IPS-18c (cell line): ENCODE data around the gene PCSK7.
"Not testable (repeated sequence)": the region's sequence is repeated elsewhere in the genome, so short reads cannot be mapped to it uniquely, and the experiment has no call there.

ENCODE experiments used
- H3K4me3 ChIP-seq: 2 replicates; pipeline ENCODE4 v1.7.0; 2013; ENCODE audit warnings: low read depth, mild to moderate bottlenecking, low read length, moderate library complexity; ENCODE audit not compliant: insufficient read depth
- H3K9me3 ChIP-seq: one replicate; pipeline ENCODE4 v1.6.1; 2013; ENCODE audit warnings: mild to moderate bottlenecking, low read length, moderate library complexity; ENCODE audit not compliant: control insufficient read depth, insufficient read depth

PCSK7 gene, protein sequence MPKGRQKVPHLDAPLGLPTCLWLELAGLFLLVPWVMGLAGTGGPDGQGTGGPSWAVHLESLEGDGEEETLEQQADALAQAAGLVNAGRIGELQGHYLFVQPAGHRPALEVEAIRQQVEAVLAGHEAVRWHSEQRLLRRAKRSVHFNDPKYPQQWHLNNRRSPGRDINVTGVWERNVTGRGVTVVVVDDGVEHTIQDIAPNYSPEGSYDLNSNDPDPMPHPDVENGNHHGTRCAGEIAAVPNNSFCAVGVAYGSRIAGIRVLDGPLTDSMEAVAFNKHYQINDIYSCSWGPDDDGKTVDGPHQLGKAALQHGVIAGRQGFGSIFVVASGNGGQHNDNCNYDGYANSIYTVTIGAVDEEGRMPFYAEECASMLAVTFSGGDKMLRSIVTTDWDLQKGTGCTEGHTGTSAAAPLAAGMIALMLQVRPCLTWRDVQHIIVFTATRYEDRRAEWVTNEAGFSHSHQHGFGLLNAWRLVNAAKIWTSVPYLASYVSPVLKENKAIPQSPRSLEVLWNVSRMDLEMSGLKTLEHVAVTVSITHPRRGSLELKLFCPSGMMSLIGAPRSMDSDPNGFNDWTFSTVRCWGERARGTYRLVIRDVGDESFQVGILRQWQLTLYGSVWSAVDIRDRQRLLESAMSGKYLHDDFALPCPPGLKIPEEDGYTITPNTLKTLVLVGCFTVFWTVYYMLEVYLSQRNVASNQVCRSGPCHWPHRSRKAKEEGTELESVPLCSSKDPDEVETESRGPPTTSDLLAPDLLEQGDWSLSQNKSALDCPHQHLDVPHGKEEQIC

GRCh38 chr11:117231842-117232091 is at the start of gene PCSK7:
PCSK7 (minus strand) TSS chr11:117232073; CDS start chr11:117229844, 2,229 bp downstream.
- Histone ChIP-seq H3K9me3 (peaks cover 2% of the 10 kb centered on the region), H3K4me3 (peak within 1 kb of the TSS; percentile 98)

GRCh38 chr11:117281159-117281558 is 49.3 kb upstream of the PCSK7 start:
- H3K9me3 ChIP-seq, result no peaks in the 10 kb centered on the region
- no peak overlapping the region for H3K4me3 ChIP-seq

DNA sequence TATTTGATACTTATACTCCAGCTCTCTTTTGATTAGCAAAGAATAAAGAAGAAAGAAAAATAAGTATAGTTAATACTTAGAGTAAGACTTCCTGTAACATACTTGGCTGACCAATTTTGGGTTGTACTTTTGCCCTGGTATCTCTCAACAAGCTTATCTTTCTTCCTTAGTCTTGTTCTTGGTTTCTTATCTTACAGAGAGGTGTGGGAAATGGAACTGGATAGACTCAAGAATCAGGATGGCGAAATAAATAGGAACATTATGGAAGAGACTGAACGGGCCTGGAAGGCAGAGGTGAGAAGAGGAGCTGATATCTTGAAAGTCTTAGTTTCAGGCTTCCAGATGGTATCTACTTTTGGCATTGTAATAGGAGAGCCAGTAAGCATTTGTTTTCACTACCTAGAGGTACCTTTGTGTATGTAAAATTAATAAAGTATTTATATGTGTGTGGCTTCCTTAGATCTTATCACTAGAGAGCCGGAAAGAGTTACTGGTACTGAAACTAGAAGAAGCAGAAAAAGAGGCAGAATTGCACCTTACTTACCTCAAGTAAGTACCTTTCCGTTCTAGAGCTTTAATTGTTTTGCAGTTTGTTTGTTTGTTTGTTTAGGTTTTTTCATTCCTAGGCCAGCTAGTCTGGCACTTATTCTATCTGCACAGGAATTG is 48.0 kb upstream of the PCSK7 start:
- H3K9me3 ChIP-seq, result no peaks in the 10 kb centered on the region
- no peak overlapping the region for H3K4me3 ChIP-seq

GRCh38 chr11:117278347-117278746 is 46.5 kb upstream of the PCSK7 start:
- Histone ChIP-seq H3K4me3 (no peak overlapping the region), H3K9me3 (no peaks in the 10 kb centered on the region)

- H3K9me3 ChIP-seq, result no peaks in the 10 kb centered on the region
- no peak overlapping the region for H3K4me3 ChIP-seq
These were observed 41.8 kb upstream of the PCSK7 start for GRCh38 chr11:117273550-117274289.

- H3K9me3 ChIP-seq, H3K4me3 ChIP-seq: not testable (repeated sequence)
These were observed 40.3 kb upstream of the PCSK7 start for GRCh38 chr11:117272175-117272574.

DNA sequence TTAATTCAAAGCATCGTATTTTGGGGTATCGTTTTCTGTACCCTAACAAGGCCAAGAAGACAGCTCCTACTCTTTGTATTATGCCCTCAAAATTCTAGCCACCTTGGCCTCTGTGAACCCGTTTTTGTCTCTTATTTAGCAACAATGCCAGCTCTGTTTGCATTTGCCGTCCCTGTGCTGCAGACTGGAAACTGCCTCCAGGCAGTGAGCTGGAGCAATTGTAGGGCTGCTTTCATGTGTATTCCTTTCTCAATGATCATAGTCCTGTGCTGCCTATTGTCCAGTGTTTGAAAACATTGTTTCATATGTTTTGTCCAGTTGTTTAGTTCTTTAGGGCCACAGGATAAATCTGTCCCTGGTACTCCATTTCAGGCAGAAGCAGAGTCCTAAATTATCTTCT is 39.3 kb upstream of the PCSK7 start:
- H3K4me3 ChIP-seq, result no peak overlapping the region
- no peaks in the 10 kb centered on the region for H3K9me3 ChIP-seq

DNA sequence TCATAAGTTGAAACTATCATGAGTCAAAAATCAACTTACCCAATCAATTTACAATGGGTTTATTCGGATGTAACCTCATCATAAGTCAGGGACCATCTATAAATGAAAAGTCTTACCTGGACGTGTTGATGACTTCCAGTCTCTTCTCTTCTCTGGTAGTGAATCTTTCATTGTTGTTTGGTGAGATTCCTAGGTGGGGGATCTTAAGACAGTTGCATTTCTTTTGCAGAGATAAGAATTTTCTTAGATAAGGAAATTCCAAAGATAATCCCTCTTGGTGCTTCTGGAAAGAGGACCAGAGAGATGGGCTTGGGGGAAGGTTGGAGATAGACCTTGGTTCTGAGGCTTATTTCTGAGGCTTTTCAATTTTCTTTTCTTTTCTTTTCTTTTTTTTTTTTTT is 38.0 kb upstream of the PCSK7 start:
- no peaks in the 10 kb centered on the region for H3K9me3 ChIP-seq
- no peak overlapping the region for H3K4me3 ChIP-seq

DNA sequence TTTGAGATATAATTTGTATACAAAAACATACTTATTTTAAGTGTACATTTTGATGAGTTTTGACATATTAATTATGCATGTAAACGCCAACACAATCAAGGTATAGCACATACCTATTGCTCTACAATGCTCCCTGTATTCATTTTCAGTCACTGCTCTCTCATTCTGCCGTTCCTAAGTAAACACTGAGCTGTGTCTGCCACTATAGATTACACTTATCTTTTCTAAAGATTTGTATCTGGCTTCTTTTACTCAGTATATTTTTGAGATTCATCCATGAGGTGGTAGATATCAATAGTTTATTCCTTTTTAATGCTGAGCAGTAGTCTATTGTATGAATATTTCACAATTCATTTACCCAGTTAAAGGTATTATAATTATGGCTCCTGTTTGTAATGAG is 33.9 kb upstream of the PCSK7 start:
- Histone ChIP-seq H3K4me3 (no peak overlapping the region), H3K9me3 (no peaks in the 10 kb centered on the region)

GRCh38 chr11:117264624-117265323 is 32.9 kb upstream of the PCSK7 start:
- not testable (repeated sequence) for H3K9me3 ChIP-seq

DNA sequence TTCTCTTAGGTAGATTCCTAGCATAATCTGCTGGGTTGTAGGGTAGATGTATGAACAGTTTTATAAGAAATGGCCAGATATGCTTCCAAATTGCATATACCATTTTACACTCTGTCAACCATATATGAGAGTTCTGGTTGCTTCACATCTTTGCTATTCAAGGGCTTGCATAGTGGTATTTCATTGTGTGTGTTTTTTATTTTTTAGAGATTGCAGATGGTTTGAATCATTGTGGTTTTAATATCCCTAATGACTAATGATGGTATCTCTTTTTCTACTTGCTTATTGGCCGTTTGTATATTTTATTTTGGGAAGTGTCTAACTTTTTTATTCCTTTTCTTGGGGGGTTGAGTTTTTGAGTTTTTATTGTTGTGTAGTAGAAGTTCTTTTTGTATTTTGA is 27.5 kb upstream of the PCSK7 start:
- H3K4me3 ChIP-seq, result no peak overlapping the region
- no peaks in the 10 kb centered on the region for H3K9me3 ChIP-seq

More at GRCh38 chr11:117264624-117265323, 32.9 kb upstream of the PCSK7 start:
- not testable (repeated sequence) for H3K4me3 ChIP-seq

GRCh38 chr11:117258576-117258975 is 26.7 kb upstream of the PCSK7 start:
- Histone ChIP-seq H3K4me3 (no peak overlapping the region), H3K9me3 (no peaks in the 10 kb centered on the region)

DNA sequence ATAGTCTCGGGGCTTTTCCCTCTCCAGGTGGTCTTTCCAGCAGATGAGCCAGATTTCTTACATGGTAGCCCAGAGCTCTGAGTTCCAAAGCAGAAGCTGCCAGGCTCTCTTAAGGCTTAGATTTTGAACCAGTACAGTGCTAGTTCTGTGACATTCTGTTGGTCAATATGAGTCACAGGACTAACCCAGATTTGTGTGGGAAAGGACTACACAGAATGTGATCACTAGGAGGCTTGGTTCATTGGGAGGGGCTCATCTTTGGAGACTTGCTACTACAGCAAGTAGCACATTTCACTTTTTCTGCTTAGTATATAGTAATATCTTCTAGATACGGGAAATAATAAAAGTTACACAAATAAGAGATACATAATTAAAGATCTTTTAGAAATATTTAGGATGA is 24.7 kb upstream of the PCSK7 start:
- H3K9me3 ChIP-seq, result no peaks in the 10 kb centered on the region
- no peak overlapping the region for H3K4me3 ChIP-seq

GRCh38 chr11:117255966-117256365 is 24.1 kb upstream of the PCSK7 start:
- H3K9me3 ChIP-seq, result no peaks in the 10 kb centered on the region
- H3K4me3 ChIP-seq, result no peak overlapping the region

DNA sequence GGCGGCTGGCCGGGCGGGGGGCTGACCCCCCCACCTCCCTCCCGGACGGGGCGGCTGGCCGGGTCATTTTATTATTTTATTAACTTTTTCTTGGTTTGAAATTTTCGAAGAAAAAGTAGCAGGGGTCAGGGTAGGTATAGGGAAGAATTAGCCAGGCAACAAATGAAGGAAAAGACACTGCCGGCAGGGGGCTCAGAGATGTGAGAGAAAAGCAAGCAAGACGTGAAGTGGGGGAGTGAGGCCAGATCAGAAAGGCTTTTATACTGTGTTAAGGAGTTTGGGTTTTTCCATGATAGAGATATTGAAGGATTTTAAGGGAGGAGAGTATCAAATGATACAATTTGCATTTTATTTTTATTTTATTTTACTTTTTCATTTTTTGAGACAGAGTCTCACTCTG is 19.6 kb upstream of the PCSK7 start:
- no peaks in the 10 kb centered on the region for H3K9me3 ChIP-seq
- H3K4me3 ChIP-seq, result no peak overlapping the region

DNA sequence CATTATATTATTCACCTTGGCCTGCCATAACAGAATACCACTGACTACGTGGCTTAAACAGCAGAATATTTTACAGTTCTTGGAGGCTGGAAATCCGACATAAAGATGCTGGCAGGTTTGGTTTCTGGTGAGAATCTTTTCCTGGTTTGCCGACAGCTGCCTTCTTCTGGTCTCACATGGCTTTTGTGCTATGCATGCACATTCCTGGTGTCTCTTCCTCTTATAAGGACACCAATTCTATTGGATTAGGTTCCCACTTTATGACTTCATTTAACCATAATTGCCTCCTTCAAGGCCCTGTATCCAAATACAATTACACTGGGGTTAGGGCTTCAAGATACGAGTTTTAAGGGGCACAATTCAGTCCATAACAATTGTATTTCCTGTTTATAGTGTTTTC is 17.7 kb upstream of the PCSK7 start:
- H3K4me3 ChIP-seq, result no peak overlapping the region
- no peaks in the 10 kb centered on the region for H3K9me3 ChIP-seq

DNA sequence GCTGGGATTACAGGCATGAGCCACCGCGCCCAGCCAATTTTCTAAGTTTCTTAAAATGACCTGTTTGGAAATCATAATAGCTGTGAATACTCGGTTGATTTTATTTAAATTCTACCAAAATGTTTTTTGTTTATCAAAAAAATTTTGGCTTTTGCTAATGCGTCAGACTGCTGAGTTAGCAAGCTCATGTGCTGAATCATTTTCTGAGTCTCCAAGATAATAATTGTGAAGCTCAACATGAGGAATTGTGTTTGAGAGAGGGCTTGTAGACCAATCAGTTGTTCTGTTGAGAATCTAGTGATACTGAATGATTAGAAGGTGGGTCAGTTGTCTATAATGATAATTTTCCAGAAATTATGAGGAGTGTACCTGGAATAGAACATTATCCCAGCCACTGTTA is 16.5 kb upstream of the PCSK7 start:
- H3K4me3 ChIP-seq, result no peak overlapping the region
- no peaks in the 10 kb centered on the region for H3K9me3 ChIP-seq
